Activated naive CD8-positive, alpha-beta T cell treated with anti-CD3 and anti-CD28 coated beads, Interleukin-2, amount 10 ng/mL, durations not matched to agents 7 days and 5 days (primary cell): ENCODE measurements around the gene LUZP2. TPM values are rescaled to one million over a fixed set of nuclear protein-coding genes. Genes with fewer than 3 reads are reported as not detected.

Experiments used
- ATAC-seq: fragments of 150-1000 bp; cut with Tn5 transposase; one replicate; pipeline ENCODE4 v1.10.0; 2021; ENCODE audit warnings: low read depth, moderate library complexity
- POLR2A ChIA-PET: fragments of 350-600 bp; sonication (Branson Sonifier 250); formaldehyde crosslinking; loops from one replicate; lab custom pipeline; 2021; ENCODE audit warnings: antibody characterized with exemption; lab: Charles Lee
- DNase-seq: peaks from one replicate; pipeline ENCODE4 v3.0.0; 2021
- H3K27ac Mint-ChIP-seq: one replicate; pipeline ENCODE4 v1.8.0; 2022; ENCODE audit warnings: mild to moderate bottlenecking, mixed read lengths
- H3K27me3 Mint-ChIP-seq: one replicate; pipeline ENCODE4 v1.8.0; 2022; ENCODE audit warnings: mild to moderate bottlenecking, moderate library complexity, mixed read lengths
- H3K36me3 Mint-ChIP-seq: one replicate; pipeline ENCODE4 v1.8.0; 2021; ENCODE audit warnings: mild to moderate bottlenecking, mixed read lengths
- H3K4me1 Mint-ChIP-seq: one replicate; pipeline ENCODE4 v1.8.0; 2021; ENCODE audit warnings: mixed read lengths
- H3K4me3 Mint-ChIP-seq: one replicate; pipeline ENCODE4 v1.8.0; 2022; ENCODE audit warnings: mild to moderate bottlenecking, moderate library complexity, mixed read lengths
- H3K9me3 Mint-ChIP-seq: one replicate; pipeline ENCODE4 v1.8.0; 2021; ENCODE audit warnings: mixed read lengths
- total RNA-seq, 2 experiments: library from RNA; stranded (reverse); gene quantifications; one replicate each; pipeline ENCODE4 v1.2.3, GENCODE V29; 2021

The LUZP2 gene
- total RNA-seq, 2 experiments from 2014 or later = not detected

DNA sequence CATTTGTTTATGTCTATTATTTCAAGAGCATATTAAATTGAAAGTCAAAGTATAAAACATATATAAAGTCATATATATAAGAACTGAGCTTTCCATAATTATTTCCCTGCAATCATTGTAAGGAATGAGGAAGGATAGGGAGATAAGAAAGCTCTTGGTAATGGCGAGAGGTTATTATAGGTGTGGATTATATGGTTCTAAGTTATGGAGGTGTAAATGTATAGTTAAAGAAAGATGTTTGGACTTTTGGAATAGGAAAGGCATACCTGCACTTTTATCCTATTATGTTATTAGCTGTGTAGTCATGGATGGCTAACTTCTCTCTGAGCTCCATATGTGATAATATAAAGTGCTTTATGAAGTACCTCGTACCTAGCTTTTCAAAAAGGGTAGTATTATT is 127.6 kb downstream of the LUZP2 start:
- POLR2A ChIA-PET = no interaction called here
- H3K9me3 Mint-ChIP-seq = peaks cover 1% of the 10 kb centered on the region
- H3K4me3 Mint-ChIP-seq = no peak overlapping the region
- no peak for ATAC-seq
- DNase-seq = no peak
- no peaks in the 10 kb centered on the region for H3K27me3 Mint-ChIP-seq
- no peaks in the 10 kb centered on the region for H3K36me3 Mint-ChIP-seq
- no peaks in the 10 kb centered on the region for H3K4me1 Mint-ChIP-seq
- H3K27ac Mint-ChIP-seq = no peak overlapping the region

DNA sequence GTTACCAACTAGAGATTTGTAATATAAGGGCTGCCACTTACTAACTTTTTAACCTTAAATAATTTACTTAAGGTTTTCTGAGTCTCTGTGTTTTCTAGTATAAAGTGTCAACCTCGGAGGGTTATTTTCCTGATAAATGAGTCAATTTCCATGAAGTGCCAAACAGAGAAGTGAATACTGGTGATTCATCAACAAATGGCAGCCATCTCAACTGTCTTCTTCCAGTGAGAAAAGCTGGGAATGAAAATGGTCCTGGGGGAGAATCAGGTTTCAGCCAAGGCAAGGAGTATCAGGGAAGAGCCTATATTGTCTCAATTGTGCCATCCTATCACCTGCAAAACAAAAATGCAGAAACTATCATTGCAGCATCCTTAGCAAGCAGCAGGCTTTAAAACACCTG is 129.1 kb downstream of the LUZP2 start:
- DNase-seq (no peak), ATAC-seq (no peak)
- H3K27ac Mint-ChIP-seq = no peak overlapping the region
- POLR2A ChIA-PET = no interaction called here
- no peak overlapping the region for H3K4me3 Mint-ChIP-seq
- no peaks in the 10 kb centered on the region for H3K27me3 Mint-ChIP-seq
- peaks cover 1% of the 10 kb centered on the region for H3K9me3 Mint-ChIP-seq
- no peaks in the 10 kb centered on the region for H3K4me1 Mint-ChIP-seq
- H3K36me3 Mint-ChIP-seq = no peaks in the 10 kb centered on the region

- POLR2A ChIA-PET = no interaction called here
- H3K4me3 Mint-ChIP-seq = no peak overlapping the region
These were observed 131.4 kb downstream of the LUZP2 start for GRCh38 chr11:24628224-24628776.

GRCh38 chr11:24634606-24635160 is 137.8 kb downstream of the LUZP2 start:
- POLR2A ChIA-PET = no interaction called here
- DNase-seq = no peak
- Mint-ChIP-seq H3K9me3 (no peaks in the 10 kb centered on the region), H3K27me3 (no peaks in the 10 kb centered on the region), H3K4me1 (no peaks in the 10 kb centered on the region), H3K36me3 (no peaks in the 10 kb centered on the region), H3K4me3 (no peak overlapping the region), H3K27ac (no peak overlapping the region)
- no peak for ATAC-seq

More at GRCh38 chr11:24628224-24628776, 131.4 kb downstream of the LUZP2 start:
- Mint-ChIP-seq H3K36me3 (no peaks in the 10 kb centered on the region), H3K27me3 (no peaks in the 10 kb centered on the region), H3K9me3 (peaks cover 1% of the 10 kb centered on the region), H3K4me1 (no peaks in the 10 kb centered on the region), H3K27ac (no peak overlapping the region)
- DNase-seq (no peak), ATAC-seq (no peak)

DNA sequence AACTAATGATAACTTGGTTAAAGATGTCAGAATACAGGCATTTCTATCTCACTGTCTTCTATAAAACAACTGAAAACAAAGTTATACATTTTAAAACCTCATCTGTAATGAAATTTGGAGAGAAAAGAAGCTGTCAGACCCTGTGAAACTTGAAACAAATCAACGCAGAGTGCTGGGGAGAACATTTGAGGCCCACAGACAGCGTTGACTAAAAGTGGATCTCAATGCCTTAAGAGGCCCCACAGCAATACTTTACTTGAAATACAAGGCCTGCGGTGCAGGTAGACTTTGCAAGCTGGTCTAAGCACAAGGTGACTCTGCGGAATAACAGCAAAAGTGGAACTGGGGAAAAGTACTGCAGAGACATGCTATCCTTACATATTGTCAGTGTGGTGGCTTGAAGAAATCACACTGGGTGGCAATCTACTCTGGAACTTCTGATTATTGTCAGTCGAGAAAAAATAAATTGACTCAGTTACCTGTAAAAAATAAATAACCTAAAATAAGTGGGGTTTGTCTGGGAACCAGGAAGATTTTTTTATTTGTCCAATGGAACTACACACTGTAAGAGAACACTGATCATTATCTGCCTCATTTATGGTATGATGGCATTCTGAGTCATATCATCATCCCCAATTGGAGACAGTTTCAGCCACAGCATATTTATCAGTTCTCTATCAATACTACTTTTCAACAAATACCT is 138.9 kb downstream of the LUZP2 start:
- no peaks in the 10 kb centered on the region for H3K9me3 Mint-ChIP-seq
- no peak overlapping the region for H3K4me3 Mint-ChIP-seq
- no peaks in the 10 kb centered on the region for H3K4me1 Mint-ChIP-seq
- no peaks in the 10 kb centered on the region for H3K27me3 Mint-ChIP-seq
- H3K27ac Mint-ChIP-seq = no peak overlapping the region
- no peaks in the 10 kb centered on the region for H3K36me3 Mint-ChIP-seq
- ATAC-seq = no peak
- no peak for DNase-seq
- POLR2A ChIA-PET = no interaction called here

DNA sequence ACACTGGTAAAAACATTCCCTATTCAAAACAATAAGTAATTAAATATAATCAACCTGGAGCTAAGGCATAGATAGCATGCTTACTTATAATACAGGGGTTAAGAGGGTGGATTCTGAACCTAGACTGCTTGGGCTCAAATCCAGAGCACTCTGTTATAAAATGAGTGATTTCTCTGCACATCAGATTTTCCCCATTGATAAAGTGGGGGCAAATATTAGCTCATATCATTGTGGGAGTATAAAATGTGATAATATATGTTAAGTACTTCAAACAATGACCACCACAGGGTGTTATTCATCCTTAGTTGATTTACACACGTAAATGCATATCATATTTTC is 139.4 kb downstream of the LUZP2 start:
- H3K4me1 Mint-ChIP-seq = no peaks in the 10 kb centered on the region
- no peak overlapping the region for H3K4me3 Mint-ChIP-seq
- no peaks in the 10 kb centered on the region for H3K27me3 Mint-ChIP-seq
- ATAC-seq (no peak), DNase-seq (no peak)
- no peaks in the 10 kb centered on the region for H3K36me3 Mint-ChIP-seq
- POLR2A ChIA-PET = no interaction called here
- H3K9me3 Mint-ChIP-seq = no peaks in the 10 kb centered on the region
- H3K27ac Mint-ChIP-seq = no peak overlapping the region

GRCh38 chr11:24637520-24637919 is 140.7 kb downstream of the LUZP2 start:
- no peak for DNase-seq
- no peak overlapping the region for H3K4me3 Mint-ChIP-seq
- POLR2A ChIA-PET = no interaction called here
- ATAC-seq = no peak
- no peaks in the 10 kb centered on the region for H3K9me3 Mint-ChIP-seq
- H3K27ac Mint-ChIP-seq = no peak overlapping the region
- no peaks in the 10 kb centered on the region for H3K4me1 Mint-ChIP-seq
- H3K36me3 Mint-ChIP-seq = no peaks in the 10 kb centered on the region
- H3K27me3 Mint-ChIP-seq = no peaks in the 10 kb centered on the region

DNA sequence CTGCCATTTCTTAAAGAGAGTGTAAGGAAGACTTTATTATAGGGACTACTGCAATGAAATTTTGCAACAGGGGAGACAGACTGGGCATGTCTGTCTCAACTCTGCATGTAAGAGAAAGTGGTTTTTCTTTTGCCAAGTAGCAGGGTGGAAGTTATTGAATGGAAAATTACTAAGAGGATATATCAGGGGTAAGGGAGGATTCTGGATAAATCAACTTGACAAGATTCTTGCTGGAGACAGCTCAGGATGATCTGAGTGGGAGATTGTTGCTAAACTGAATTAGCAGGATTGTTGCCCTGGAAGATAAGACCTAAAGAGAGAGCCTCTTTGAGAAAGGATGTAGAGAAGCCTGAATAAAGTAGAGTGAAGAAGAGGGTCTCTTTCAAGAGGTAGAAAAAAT is 145.8 kb downstream of the LUZP2 start:
- Mint-ChIP-seq H3K27ac (no peak overlapping the region), H3K9me3 (peaks cover 5% of the 10 kb centered on the region), H3K4me1 (no peaks in the 10 kb centered on the region), H3K36me3 (no peaks in the 10 kb centered on the region), H3K27me3 (no peaks in the 10 kb centered on the region), H3K4me3 (no peak overlapping the region)
- ATAC-seq (no peak), DNase-seq (no peak)
- POLR2A ChIA-PET = no interaction called here

- H3K27ac Mint-ChIP-seq = no peak overlapping the region
- no peaks in the 10 kb centered on the region for H3K4me1 Mint-ChIP-seq
- ATAC-seq (no peak), DNase-seq (no peak)
- peaks cover 6% of the 10 kb centered on the region for H3K9me3 Mint-ChIP-seq
- no peaks in the 10 kb centered on the region for H3K27me3 Mint-ChIP-seq
- POLR2A ChIA-PET = no interaction called here
- H3K36me3 Mint-ChIP-seq = no peaks in the 10 kb centered on the region
- no peak overlapping the region for H3K4me3 Mint-ChIP-seq
These were observed 148.7 kb downstream of the LUZP2 start for GRCh38 chr11:24645563-24645962.

DNA sequence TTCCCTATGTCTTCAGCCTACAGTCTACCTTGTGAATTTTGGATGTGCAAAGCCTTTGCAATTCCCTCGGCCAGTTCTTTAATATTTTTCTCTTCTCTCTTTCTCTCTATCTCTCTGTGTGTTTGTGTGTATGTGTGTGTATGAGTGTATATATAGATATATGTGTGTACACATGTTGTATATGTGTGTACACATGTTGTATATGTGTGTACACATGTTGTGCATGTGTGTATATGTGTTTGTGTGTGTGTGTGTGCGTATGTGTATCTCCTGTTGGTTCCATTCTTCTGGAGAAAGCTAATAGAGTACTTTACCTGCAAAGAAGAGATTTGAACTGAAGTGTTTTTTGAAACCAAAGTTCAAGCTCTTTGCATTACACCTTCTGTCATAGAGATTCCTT is 155.0 kb downstream of the LUZP2 start:
- Mint-ChIP-seq H3K27me3 (no peaks in the 10 kb centered on the region), H3K9me3 (peaks cover 1% of the 10 kb centered on the region), H3K36me3 (no peaks in the 10 kb centered on the region), H3K27ac (no peak overlapping the region), H3K4me3 (no peak overlapping the region), H3K4me1 (no peaks in the 10 kb centered on the region)
- ATAC-seq (no peak), DNase-seq (no peak)
- POLR2A ChIA-PET = no interaction called here

- DNase-seq (no peak), ATAC-seq (no peak)
- H3K4me3 Mint-ChIP-seq = no peak overlapping the region
- POLR2A ChIA-PET = no interaction called here
- H3K36me3 Mint-ChIP-seq = no peaks in the 10 kb centered on the region
- peaks cover 1% of the 10 kb centered on the region for H3K9me3 Mint-ChIP-seq
- H3K27ac Mint-ChIP-seq = no peak overlapping the region
- H3K4me1 Mint-ChIP-seq = no peaks in the 10 kb centered on the region
- H3K27me3 Mint-ChIP-seq = no peaks in the 10 kb centered on the region
These were observed 157.0 kb downstream of the LUZP2 start for GRCh38 chr11:24653901-24654300.

DNA sequence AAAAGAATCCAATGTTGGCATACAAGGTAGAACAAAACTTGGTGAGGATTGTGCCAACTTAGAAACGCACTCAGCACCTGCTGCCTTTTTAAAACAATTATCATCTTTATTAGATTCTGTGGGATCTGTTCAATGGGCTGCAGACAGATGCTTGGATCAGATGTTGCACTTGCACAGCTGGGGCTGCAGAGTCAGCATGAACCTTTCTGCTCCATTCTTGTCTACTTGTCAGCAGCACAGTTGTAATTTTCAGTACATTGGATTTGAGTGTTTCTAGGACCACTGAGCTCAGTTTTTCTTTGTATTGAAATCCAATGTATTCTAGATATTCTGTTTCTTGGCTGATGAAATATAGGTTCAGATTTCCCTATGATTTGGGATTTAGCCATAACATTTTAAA is 164.5 kb downstream of the LUZP2 start:
- H3K27ac Mint-ChIP-seq = no peak overlapping the region
- no peaks in the 10 kb centered on the region for H3K4me1 Mint-ChIP-seq
- no peak for DNase-seq
- ATAC-seq = no peak
- H3K36me3 Mint-ChIP-seq = no peaks in the 10 kb centered on the region
- POLR2A ChIA-PET = no interaction called here
- H3K27me3 Mint-ChIP-seq = no peaks in the 10 kb centered on the region
- H3K4me3 Mint-ChIP-seq = no peak overlapping the region
- H3K9me3 Mint-ChIP-seq = peaks cover 9% of the 10 kb centered on the region

GRCh38 chr11:24664399-24664798 is 167.5 kb downstream of the LUZP2 start:
- H3K27ac Mint-ChIP-seq = no peak overlapping the region

DNA sequence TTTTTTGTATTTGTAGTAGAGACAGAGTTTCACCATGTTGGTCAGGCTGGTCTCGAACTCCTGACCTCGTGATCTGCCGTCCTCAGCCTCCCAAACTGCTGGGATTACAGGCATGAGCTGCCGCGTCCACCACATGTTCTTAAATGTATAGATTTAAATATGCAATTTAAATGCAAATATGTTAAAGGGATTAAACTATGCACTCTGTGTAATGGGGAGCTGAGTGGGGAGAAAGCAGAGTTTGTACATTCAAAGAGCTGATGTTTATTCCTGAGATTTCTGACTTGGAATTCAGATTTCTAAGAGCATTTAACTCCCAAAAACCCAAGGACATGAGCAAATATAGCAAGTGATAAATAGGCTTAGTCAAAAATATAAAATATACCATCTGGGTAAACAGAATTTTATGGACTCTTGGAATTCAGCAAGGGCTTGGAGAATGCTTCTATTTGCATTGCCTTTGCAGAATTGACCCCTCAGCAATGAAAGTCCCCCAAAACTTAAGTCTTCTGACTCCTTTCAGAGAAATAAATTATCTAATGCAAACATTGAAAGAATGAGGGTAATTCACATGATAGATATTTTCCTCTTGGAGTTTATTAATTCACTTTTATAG is 170.6 kb downstream of the LUZP2 start:
- H3K27me3 Mint-ChIP-seq = no peaks in the 10 kb centered on the region
- peaks cover 6% of the 10 kb centered on the region for H3K9me3 Mint-ChIP-seq
- H3K4me3 Mint-ChIP-seq = no peak overlapping the region
- DNase-seq (no peak), ATAC-seq (no peak)
- H3K36me3 Mint-ChIP-seq = no peaks in the 10 kb centered on the region
- POLR2A ChIA-PET = no interaction called here
- no peaks in the 10 kb centered on the region for H3K4me1 Mint-ChIP-seq
- H3K27ac Mint-ChIP-seq = no peak overlapping the region

More at GRCh38 chr11:24664399-24664798, 167.5 kb downstream of the LUZP2 start:
- ATAC-seq (no peak), DNase-seq (no peak)
- H3K4me3 Mint-ChIP-seq = no peak overlapping the region
- H3K9me3 Mint-ChIP-seq = peaks cover 8% of the 10 kb centered on the region
- POLR2A ChIA-PET = no interaction called here
- no peaks in the 10 kb centered on the region for H3K36me3 Mint-ChIP-seq
- no peaks in the 10 kb centered on the region for H3K27me3 Mint-ChIP-seq
- no peaks in the 10 kb centered on the region for H3K4me1 Mint-ChIP-seq
